Measurements from ENCODE around the gene LRRC10B.
A peak's percentile ranks its signal among the peaks of the same experiment; 100 is the strongest.

The LRRC10B gene

GRCh38 chr11:61487342-61488025 is 21.1 kb upstream of the LRRC10B start:
- DNase-seq = no peak

GRCh38 chr11:61488651-61489291 is 19.8 kb upstream of the LRRC10B start:
- peak; percentile 19 for DNase-seq

- DNase-seq = no peak
Measured at GRCh38 chr11:61489833-61490721, 18.5 kb upstream of the LRRC10B start.

- no peak for DNase-seq
Measured at GRCh38 chr11:61491736-61492395, 16.7 kb upstream of the LRRC10B start.

GRCh38 chr11:61494381-61494961 is 14.1 kb upstream of the LRRC10B start:
- no peak for DNase-seq

GRCh38 chr11:61495801-61496601 is 12.5 kb upstream of the LRRC10B start:
- DNase-seq = peak; percentile 16

GRCh38 chr11:61496602-61497400 is 11.7 kb upstream of the LRRC10B start:
- no peak for DNase-seq

- DNase-seq = no peak
Measured at GRCh38 chr11:61497473-61497872, 11.1 kb upstream of the LRRC10B start.

- no peak for DNase-seq
Measured at GRCh38 chr11:61497876-61498275, 10.7 kb upstream of the LRRC10B start.

- DNase-seq = no peak
Measured at GRCh38 chr11:61498767-61499341, 9.7 kb upstream of the LRRC10B start.

- no peak for DNase-seq
Measured at GRCh38 chr11:61499816-61500491, 8.6 kb upstream of the LRRC10B start.

GRCh38 chr11:61502522-61502921 is 6.0 kb upstream of the LRRC10B start:
- DNase-seq = no peak

GRCh38 chr11:61503135-61503770 is 5.3 kb upstream of the LRRC10B start:
- no peak for DNase-seq

GRCh38 chr11:61505106-61505505 is 3.4 kb upstream of the LRRC10B start:
- no peak for DNase-seq

- no peak for DNase-seq
Measured at GRCh38 chr11:61505640-61506155, 2.9 kb upstream of the LRRC10B start.

GRCh38 chr11:61507012-61507768 is 1.4 kb upstream of the LRRC10B start:
- DNase-seq = no peak

- DNase-seq = no peak
Measured at GRCh38 chr11:61509043-61510029, 787 bp downstream of the LRRC10B start.

Data from NCI-H187 treated with DMSO at 0.1 percent for 48 hours (cell line).